NT2/D1 (cell line): ENCODE measurements around the gene MGAT5.

ENCODE experiments used
- DNase-seq: peaks from one replicate; pipeline ENCODE4 v3.0.0-alpha.2; 2011; ENCODE audit warnings: low read depth, low spot score
- H3K27me3 ChIP-seq: 2 replicates; pipeline ENCODE4 v1.6.0; 2011; ENCODE audit warnings: mild to moderate bottlenecking; ENCODE audit not compliant: insufficient read length, insufficient read depth
- H3K36me3 ChIP-seq: 2 replicates; pipeline ENCODE4 v1.6.1; 2011; ENCODE audit warnings: mild to moderate bottlenecking, low read length, mixed read lengths; ENCODE audit not compliant: insufficient read depth, insufficient read length
- H3K4me1 ChIP-seq: 2 replicates; pipeline ENCODE4 v1.5.1; 2011; ENCODE audit not compliant: insufficient read depth, insufficient read length
- H3K4me3 ChIP-seq: 2 replicates; pipeline ENCODE4 v1.5.1; 2011; ENCODE audit warnings: low read depth; ENCODE audit not compliant: insufficient read length
- H3K9ac ChIP-seq: 2 replicates; pipeline ENCODE4 v1.6.0; 2011; ENCODE audit warnings: low read depth; ENCODE audit not compliant: insufficient read length
- H3K9me3 ChIP-seq: 2 replicates; pipeline ENCODE4 v1.5.1; 2011; ENCODE audit warnings: mild to moderate bottlenecking, low read length; ENCODE audit not compliant: insufficient read depth
- SUZ12 ChIP-seq: IDR thresholded peaks from 2 replicates; pipeline ENCODE4 v1.6.1; 2011; ENCODE audit not compliant: insufficient read length, insufficient read depth; ENCODE audit errors: extremely low read depth
- YY1 ChIP-seq: IDR thresholded peaks from 2 replicates; pipeline ENCODE4 v1.6.1; 2011; ENCODE audit not compliant: insufficient read length, insufficient read depth
- ZNF274 ChIP-seq: IDR thresholded peaks from 2 replicates; pipeline ENCODE4 v1.6.1; 2011; ENCODE audit warnings: mild to moderate bottlenecking, low read depth, low read length

Gene MGAT5

GRCh38 chr2:134433979-134434378, 180.1 kb downstream of the MGAT5 start:
- DNase-seq, result no peak
- H3K4me1 ChIP-seq, result peaks cover 17% of the 10 kb centered on the region
- no peak overlapping the region for H3K4me3 ChIP-seq
- H3K9ac ChIP-seq, result no peak overlapping the region
- no peaks in the 10 kb centered on the region for H3K27me3 ChIP-seq
- no peaks in the 10 kb centered on the region for H3K9me3 ChIP-seq
- peaks cover 18% of the 10 kb centered on the region for H3K36me3 ChIP-seq
- TF ChIP-seq SUZ12 (no peak), YY1 (no peak), ZNF274 (no peak)

GRCh38 chr2:134435505-134435904, 181.6 kb downstream of the MGAT5 start:
- TF ChIP-seq ZNF274 (no peak), YY1 (no peak), SUZ12 (no peak)
- Histone ChIP-seq H3K4me3 (no peak overlapping the region), H3K9me3 (no peaks in the 10 kb centered on the region), H3K4me1 (peaks cover 17% of the 10 kb centered on the region), H3K27me3 (no peaks in the 10 kb centered on the region), H3K36me3 (peaks cover 26% of the 10 kb centered on the region), H3K9ac (no peak overlapping the region)
- no peak for DNase-seq

GRCh38 chr2:134435936-134436335, 182.1 kb downstream of the MGAT5 start:
- Histone ChIP-seq H3K4me1 (peaks cover 14% of the 10 kb centered on the region), H3K9me3 (no peaks in the 10 kb centered on the region)

GRCh38 chr2:134436706-134437105, 182.8 kb downstream of the MGAT5 start:
- Histone ChIP-seq H3K36me3 (peaks cover 33% of the 10 kb centered on the region), H3K27me3 (no peaks in the 10 kb centered on the region), H3K4me1 (peaks cover 10% of the 10 kb centered on the region)

More at GRCh38 chr2:134435936-134436335, 182.1 kb downstream of the MGAT5 start:
- Histone ChIP-seq H3K27me3 (no peaks in the 10 kb centered on the region), H3K36me3 (peaks cover 27% of the 10 kb centered on the region), H3K9ac (no peak overlapping the region), H3K4me3 (no peak overlapping the region)
- no peak for DNase-seq
- TF ChIP-seq ZNF274, result no peak
- no peak for TF ChIP-seq SUZ12
- TF ChIP-seq YY1, result no peak

GRCh38 chr2:134438371-134438770, 184.5 kb downstream of the MGAT5 start:
- DNase-seq, result no peak
- no peaks in the 10 kb centered on the region for H3K9me3 ChIP-seq
- no peak overlapping the region for H3K4me3 ChIP-seq
- H3K27me3 ChIP-seq, result no peaks in the 10 kb centered on the region
- H3K9ac ChIP-seq, result no peak overlapping the region
- peaks cover 7% of the 10 kb centered on the region for H3K4me1 ChIP-seq
- H3K36me3 ChIP-seq, result peaks cover 33% of the 10 kb centered on the region
- TF ChIP-seq ZNF274, result no peak
- TF ChIP-seq SUZ12, result no peak
- no peak for TF ChIP-seq YY1

More at GRCh38 chr2:134436706-134437105, 182.8 kb downstream of the MGAT5 start:
- no peak for DNase-seq
- H3K9ac ChIP-seq, result no peak overlapping the region
- H3K4me3 ChIP-seq, result no peak overlapping the region
- TF ChIP-seq SUZ12 (no peak), ZNF274 (no peak), YY1 (no peak)
- H3K9me3 ChIP-seq, result no peaks in the 10 kb centered on the region

- no peak for DNase-seq
- peaks cover 7% of the 10 kb centered on the region for H3K4me1 ChIP-seq
- H3K36me3 ChIP-seq, result peaks cover 27% of the 10 kb centered on the region
- no peaks in the 10 kb centered on the region for H3K27me3 ChIP-seq
- TF ChIP-seq YY1 (no peak), SUZ12 (no peak), ZNF274 (no peak)
- H3K9me3 ChIP-seq, result no peaks in the 10 kb centered on the region
- H3K4me3 ChIP-seq, result no peak overlapping the region
- H3K9ac ChIP-seq, result no peak overlapping the region
These were observed 186.6 kb downstream of the MGAT5 start for GRCh38 chr2:134440336-134440909.

GRCh38 chr2:134441153-134441863, 187.4 kb downstream of the MGAT5 start:
- no peaks in the 10 kb centered on the region for H3K9me3 ChIP-seq
- TF ChIP-seq YY1 (no peak), SUZ12 (no peak), ZNF274 (no peak)
- no peak overlapping the region for H3K4me3 ChIP-seq
- H3K9ac ChIP-seq, result no peak overlapping the region
- H3K36me3 ChIP-seq, result peaks cover 27% of the 10 kb centered on the region
- peaks cover 13% of the 10 kb centered on the region for H3K4me1 ChIP-seq
- DNase-seq, result no peak
- H3K27me3 ChIP-seq, result no peaks in the 10 kb centered on the region
